Femur (tissue), 1 donor: ENCODE measurements around the gene PTPRE.
A peak's percentile ranks its signal among the peaks of the same experiment; 100 is the strongest.

Source experiments
- DNase-seq: peaks from one replicate; pipeline ENCODE4 v3.0.0-alpha.2; 2017

Gene PTPRE

DNA sequence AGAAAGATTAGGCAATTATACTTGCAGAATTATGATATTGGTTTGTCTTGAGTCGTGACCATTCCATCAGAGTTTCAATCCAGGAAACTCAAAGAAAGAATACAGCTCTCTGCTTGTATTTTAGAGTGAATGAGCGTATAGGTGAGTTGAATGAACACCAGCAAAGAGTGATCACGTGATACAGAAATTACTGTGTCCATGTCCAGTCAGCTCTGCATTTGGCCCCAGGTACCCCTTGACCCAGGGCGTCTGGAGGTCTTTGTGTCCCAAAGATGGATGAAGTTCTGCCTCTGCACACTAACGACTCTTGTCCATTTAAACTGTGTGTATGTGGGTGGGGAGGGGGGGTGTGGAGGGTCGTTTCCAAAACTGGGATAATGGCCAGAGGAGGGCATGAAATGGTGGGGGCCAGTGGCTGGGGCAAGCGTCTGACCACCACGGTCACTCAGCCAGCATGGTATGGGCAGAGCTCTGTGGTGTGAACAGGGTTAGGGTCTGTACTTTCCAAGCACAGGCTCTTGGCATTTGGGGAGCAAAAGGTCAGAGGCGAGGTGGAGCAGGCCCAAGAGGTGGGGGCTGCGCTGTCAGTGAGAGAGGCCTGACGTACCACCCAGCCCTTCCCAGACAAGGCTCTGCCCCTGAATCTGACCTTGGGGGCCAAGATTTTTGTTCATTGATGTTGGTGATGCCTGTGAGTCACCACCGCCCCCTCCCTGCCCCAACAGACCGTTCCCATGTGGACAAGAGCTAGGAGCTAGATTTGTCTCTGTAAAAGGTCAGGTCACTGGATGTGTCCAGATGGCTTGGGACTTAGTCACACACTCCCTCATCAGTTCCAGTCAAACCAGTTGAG, 1.4 kb downstream of the PTPRE start:
- DNase-seq = no peak

DNA sequence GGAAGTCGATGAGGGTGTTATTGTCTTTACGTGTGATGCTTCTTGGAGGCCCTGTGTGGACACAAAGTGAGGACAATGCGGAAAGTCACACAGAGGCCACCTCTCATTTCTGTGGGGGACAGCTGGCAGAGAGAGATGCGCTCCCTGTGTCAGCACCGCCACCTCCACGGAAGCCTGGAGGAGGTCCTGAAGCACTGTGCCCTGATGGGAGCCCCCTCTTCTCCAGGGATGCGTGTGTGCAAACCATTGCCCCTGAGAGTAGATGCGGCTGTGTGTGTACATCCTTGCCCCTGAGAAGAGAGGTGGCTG, 2.0 kb downstream of the PTPRE start:
- no peak for DNase-seq

DNA sequence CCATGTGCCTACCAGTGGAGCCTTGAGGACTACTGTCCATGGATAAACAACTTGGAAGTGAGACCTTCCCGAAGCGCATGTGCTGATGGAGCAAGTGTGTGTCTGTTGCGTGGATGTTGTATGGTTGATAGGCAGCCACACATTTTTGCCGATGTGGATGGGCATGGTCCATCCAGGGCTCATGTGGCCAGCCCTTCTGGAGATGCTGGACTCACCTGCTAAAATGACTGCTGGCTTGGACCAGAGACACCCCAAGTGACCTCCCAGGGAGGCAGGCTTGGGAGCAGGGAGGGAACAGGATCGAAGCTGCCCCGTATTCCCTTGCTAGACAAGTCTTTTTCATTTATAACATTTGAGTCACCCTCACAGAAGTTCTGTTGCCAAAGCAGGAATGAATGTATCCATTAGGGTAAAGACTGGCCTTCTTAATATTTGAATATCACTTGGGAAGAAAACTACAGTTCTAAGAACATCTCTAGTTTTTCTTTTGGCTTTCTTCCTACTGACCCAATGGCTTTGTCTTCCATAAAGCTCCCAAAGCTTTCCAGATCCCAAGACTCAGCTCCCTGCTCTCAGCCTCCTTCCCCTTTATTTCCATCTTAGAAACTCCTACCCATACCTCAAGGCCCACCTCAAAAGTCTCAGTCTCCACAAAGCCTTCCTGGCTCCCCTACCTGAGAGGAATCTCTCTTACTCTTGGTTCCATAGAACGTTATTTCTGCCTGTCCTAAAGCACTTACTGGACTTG, 3.0 kb downstream of the PTPRE start:
- no peak for DNase-seq

DNA sequence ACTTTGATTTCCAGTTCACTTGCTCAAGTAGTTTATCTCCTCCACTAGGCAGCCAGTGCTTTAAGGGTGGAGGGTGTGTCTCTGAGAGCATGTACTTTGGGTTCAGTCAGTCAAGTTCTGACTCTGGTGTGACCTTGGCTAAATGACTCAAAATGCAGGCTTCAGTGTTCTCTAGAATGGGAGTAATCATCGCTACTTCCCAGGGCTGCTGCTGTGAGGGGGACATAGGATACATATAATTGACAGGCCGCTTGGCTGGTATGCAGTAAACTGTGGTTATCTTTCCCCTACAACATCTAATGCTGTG, 3.5 kb downstream of the PTPRE start:
- DNase-seq = no peak

DNA sequence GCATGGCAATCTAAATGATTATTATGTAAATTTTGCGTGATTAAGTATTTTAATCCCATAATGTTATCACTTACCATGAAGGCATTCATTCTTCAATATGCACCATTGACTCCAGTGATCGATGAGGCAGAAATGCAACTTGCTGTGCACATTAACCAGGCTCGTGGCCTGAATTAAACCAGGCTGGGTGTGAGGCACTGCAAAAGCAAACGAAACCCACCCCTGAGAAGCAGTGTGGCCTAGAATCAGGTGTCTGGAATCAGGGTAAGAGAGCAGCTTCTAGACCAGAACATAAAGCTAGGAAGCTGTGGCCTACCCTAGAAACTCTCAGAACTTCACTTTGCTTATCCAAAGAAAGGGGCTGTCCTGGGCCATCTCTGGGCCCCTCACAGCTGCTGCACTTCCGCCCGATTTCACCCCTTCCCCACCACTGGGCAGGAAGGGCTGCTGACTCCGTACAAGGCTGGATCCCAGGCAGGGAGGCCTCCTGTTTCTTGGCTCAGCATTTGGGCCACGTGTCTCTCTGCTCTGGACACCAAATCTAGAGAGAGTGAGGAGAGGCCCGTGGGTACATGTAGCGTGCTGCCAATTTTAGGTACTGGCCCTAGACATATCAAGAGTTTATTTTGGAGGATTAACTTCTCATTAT, 4.4 kb downstream of the PTPRE start:
- no peak for DNase-seq

DNA sequence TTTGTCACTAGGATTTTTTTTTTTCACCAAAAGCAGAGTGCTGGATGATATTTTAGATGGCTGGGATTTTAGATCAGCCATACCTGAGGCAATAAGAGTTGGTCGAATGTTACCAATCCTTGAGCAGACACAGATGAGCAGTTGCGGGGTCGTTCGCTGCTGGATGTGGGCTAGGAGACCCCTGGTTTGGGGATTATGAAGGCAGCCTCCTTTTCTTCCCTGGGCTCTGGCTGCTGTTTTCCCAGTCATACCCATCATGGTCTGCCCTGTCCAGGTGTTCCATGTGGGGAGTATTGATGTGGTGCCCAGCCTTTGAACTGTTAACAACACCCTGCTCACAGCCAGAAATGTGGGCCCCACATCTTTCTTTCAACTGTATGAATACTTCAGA, 5.0 kb downstream of the PTPRE start:
- no peak for DNase-seq

DNA sequence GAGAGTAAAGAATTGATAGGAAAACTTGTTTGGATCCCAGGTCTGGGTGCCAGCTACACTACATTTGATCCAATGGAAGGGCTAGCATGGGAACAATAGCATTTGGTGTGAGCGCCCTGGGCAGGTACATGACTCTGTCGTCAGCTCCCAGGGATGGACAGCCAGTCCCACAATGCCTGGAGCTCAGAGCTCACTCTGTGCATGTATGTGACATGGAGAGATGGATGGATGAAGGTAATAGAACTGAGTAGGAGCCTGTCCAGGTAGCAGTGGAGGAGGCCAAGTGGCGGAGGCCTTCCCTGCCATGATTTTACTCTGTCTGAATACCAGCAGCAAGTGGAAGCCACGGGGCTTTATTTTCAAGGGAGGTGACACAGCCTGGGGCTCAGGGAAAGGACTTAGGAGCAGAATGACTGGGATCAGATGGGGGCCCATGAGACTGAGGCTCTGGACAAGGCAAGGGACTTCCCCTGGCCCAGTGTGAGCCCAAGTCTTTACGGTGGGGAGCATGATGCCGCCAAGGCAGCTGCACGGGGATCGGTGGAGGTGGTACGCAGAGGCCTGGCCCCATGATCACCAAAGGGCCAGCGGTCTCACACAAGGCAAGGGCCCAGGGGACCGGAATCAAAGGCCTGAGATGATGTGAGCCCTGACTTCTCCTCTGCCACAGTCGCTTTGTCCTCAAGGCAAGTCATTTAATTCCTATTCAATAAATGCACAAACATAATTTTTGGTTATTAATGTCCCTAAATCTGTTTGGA, 5.9 kb downstream of the PTPRE start:
- no peak for DNase-seq

DNA sequence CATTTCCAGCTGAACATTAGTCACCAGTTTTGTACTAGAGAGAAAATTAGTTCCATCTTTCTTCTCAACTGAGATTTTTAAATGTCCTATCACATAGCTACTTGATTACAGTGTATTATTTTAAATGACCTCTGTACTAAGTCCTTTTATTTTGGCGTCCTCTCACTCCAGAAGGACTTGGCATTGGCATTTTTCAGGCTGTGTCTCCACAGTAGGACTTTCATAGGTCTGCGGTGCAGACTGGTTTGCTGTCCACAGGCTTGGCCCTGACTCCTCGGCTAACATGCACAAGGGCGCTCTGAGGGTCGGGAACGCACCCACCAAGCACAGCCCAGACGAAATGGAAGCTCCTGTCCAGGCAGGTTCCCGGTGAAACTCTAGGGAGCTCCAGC, 6.5 kb downstream of the PTPRE start:
- no peak for DNase-seq

DNA sequence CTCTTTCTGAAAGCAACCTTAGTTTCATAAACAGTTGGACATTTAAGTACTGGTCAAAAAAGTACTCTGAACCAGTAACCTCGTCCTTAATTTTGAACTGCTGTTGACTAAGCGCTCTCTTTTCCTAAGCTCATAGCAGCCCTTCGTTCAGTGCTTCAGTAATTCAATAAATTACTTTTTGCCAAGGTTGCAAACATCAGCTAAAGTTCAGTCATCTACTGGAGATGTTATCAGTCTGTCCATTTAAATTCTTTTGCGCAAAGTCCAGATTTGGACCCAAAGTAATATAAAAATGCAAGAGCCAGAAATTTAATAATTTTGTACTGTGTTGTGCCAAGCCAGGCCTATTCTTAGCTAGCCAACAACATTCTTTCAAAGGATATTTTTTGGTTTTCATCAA, 8.4 kb downstream of the PTPRE start:
- DNase-seq = no peak

DNA sequence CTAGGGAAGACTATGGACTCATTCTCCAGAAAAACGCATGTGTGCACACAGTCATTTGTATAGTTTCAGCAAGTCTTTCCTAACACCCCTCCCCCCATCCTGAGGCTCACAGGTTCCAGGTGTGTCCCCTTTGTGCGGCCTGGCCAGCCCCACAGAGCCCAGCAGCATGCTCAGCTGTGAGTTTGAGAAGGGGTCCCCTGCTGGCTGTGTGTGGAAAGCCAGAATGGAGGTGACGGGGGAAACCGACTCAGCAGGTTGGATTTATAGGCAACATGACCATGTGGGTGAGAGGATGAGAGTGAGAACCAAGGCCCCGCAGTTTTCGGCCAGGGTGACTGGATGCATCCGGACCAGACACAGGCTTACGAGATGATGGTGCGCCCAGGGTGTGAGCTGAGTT, 9.9 kb downstream of the PTPRE start:
- no peak for DNase-seq

DNA sequence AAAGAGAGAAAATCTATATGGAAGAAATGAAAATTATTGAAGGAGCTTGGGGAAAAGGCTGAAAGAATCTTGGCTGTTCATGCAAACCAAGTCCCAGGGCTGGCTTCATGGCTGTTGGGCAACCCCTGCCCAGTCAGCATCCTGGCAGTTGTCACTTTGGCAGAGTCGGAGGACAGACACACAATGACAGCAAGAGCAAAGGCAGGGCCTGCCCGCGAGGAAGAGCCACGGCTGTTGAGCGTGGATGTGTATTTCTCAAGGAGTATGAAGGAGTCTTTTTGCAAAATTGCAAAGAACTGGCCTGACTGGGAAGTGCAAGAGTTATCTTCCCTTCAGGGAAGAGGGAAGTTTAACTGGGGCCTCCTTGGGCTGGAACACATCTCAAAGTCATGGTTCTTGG, 11.7 kb downstream of the PTPRE start:
- DNase-seq = no peak

DNA sequence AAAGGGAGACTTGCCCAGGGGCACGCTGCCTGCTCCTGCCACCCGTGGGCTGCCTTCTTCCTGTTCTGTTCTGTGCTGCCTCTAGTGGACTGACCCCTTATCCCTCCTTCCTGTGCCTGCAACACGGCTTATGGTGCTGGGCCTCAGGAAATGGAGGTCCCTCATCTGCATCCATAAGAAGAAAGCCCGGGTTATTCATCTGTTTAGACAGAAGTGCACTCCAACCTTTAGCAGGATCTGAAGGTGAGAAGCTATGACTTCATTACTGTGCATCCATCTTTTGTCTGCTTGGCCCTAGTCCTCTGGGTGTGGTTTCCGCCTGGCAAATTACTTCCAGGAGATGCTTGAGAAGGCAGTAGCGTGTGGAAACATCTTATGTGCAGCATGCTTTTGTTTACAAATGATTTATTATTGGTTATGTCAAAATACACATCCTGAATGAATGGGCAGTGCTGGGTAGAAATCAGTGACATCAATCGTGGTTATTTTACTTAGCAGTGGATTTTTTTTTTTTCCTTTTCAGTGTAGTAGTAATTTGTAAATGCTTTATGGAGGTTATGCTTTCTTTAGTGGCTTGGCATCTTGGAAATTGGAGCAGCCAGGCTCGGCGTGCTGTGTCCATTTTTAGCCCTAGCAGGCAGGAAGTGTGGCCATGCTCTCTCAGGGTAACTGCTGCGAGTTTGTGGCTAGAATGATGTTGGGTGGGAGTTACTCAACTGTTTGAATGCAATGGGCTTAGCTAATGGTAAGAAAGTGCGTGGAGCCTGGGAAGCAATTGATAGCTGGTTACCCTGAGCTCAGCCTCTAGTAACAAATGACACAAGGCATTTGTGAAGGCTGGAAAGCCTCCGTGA, 12.7 kb downstream of the PTPRE start:
- DNase-seq = peak; percentile 65

DNA sequence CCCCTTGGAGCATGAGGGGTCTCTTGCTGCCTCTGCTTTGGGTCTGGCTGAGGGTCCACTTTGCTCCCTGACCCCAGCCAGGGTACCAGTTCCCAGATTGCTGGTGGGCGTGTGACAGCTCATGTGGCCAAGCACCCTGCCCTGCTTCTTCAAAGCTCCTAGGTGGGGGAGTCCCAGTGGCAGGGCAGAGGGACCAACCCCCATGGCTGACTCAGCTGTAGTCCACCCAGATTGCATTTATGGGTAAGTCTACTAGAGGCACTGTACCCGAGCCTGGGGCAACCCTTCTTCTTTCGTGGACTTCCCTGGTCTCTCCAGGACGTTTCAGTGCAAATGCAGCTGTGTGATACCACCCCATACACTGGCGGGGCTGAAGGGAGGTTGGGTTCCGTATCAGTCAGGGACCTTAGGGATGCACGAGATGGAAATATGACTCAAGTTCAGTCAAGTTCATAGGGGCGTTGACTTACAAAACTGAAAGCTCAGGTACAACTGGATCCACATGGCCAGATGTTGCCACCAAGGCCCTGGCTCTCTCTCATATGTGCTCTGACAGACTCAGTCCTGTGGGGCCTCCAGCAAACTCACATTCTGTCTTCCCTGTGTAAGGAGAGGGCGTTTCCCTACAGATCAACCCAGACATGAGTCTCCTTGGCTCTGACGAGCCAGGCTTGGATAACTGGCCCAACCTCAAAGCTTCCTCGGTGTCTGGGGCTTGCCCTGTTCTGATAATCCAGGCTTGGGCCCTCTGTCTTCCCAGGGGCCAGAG, 13.6 kb downstream of the PTPRE start:
- DNase-seq = no peak

DNA sequence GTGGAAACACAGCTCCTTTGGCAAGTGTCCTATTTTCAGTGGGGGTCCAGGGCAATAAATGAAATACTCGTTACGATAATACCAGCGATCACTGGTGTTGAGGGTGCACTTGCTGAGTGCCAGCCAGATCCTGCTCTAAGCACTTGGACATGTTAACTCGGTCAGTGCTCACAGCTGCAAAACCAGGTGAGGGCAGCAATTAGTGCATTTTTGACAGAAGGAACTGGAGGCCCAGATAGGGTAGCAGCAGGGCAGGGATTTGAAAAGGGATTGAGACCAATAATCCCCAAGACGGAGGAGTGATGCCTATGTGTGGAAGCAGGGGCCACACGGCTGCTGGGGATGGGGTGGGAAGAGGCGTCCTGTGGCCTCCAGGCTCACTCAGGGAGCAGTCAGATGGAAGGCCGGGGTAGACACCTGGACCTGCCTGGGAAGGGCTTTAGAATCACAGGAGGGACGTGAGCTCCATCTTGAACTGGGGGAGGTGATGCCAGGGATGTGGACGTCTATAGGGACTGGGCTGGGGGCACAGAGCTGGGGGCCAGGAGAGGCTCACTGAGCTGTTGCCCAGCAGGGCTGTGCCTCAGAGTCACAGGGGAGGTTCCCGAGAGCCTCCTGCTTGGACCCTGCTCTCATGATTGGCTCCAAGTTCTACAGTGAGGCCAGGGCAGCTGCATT, 14.3 kb downstream of the PTPRE start:
- DNase-seq = no peak

DNA sequence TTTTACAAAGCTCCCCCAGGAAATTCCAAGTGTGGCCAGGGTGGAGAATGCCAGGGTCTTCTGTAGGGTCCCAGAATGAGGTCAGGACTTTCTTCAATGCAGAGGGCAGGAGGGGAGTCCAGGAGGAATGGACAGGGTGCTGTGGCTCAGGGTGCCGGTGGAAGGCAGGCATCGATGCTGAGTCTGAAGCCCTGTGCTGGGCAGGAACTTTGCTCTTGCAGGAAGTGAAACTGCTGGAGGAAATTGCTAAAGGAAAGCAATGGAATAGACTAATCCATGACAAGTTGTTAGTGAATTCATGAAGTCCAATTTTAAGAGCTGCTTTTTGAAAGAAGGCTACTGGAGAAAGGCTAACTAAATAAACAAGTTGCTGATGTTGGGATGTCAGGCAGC, 14.8 kb downstream of the PTPRE start:
- no peak for DNase-seq

DNA sequence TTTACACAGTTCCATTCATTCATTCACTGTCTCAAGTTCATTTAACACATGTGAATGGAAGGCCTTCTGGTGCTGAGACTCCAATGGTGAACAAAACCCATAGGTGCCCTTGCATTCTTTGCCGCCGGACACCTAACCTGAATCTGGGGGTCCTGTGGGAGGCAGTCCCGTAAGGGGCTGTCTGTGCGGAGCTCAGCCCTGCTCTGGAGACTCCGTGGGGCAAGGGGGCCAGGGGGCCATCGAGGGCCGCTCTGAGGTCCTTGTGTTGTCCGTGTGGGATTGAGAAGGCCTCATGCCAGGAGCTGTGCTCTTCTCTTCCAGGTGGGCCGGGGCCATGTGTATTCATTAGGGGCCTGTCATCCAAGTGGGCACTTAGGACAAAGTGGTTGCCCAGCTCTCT, 15.3 kb downstream of the PTPRE start:
- DNase-seq = no peak

DNA sequence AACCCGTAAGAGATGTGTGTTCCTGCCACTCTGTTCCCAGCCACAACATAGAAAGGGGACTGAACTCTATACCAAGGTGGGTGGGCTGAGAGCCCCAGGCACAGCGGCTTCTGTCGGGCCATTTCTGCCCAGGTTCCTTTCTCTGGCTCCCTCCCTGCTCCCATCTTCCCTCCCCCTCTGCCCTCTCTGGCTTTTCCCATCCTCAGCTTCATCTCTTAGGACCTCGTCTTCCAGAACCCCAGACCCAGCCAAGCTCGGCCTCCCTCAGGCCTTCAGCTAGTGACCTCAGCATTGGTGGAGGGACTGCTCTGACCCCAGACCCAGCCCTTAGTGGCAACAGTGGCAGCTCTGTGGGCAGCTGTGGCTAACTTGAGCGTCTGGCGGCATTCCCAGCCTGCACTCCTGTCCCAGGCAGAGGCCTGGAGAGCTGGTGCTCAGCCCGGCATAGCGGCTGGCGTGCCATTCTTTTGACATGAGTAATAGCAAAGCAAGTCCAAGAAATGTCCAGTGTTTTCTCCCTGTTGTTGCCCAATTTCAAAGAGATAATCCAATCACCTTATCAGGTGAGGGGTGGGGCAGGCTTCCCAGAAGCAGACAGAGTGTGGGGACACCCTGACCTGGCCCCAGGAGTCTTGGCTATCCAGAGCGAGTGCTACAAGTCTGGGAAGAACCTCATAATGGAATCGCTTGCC, 15.9 kb downstream of the PTPRE start:
- peak; percentile 82 for DNase-seq

DNA sequence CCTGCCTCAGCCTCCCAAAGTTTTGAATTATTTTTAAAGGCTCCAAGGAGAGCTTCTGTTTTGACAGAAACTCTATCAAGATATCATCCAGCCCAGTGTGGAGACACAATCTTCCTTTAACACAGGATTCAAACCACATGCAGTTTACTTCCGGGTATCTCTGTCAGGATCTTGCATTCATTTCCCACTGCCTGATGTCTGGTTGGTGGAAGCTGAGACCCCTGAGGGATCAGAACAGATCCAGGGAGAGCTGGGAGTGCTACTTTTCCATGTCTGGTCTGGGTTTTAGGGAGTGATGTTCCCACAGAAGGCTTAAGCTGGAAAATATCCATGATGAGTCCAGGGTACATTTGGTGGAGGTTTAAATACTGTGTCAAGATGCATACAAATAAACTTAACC, 16.7 kb downstream of the PTPRE start:
- no peak for DNase-seq

DNA sequence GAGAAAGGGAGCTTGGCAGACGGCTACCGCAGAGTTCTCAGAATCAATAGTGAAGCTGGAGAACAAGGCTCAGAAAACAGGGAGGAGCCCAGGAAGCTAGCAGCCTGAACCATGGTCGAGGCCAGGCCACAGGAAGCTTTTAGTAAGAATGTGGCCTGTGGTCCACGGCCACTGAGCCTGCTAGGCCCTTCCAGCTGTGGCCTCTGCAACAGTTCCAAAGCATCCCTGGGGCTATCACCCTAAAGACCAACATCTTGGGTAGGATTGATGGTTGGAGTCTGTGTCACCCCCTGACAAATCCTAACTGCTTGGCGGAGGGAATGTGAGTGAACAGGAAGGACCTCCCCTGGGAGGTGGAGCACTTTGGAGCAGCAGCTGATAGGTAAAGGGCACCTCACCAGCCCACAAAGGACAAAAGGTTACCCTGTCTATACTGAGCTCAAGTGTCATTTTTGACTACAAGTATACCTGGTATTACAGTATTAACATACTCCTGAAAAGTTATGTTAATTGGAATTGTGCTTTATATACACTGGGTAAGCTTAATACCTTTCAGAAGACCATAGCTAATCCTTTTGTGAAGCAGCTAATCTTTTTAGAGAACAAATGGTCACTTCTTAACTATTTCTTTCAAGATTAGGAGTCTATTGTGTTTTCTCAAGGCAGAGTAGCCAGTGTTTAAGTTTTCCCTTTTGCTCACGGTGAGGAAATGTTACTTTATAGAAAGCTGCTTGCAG, 18.7 kb downstream of the PTPRE start:
- no peak for DNase-seq

DNA sequence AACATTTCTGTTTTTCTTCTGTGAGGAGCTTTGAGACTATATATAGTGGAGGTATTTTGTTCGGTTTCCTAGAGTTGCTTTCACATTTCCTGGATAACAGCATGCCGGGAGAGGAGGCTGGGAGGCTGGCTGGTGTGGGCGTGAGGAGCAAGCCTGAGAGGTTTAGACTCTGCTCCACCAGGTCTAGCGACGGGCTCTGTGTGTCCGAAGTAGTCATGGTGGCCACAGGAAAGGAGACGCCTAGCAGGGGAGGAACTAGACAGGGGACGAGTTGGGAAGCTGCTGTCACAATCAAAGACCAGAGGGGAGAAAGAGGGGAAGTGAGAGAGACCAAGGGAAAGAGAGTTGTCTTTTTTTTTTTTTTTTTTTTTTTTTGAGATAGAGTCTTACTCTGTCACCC, 19.6 kb downstream of the PTPRE start:
- DNase-seq = no peak
